SU-DHL-6 (cell line): ENCODE results near the gene PRKD2.

Source experiments
- EZH2phosphoT487 ChIP-seq: fragments of 200-600 bp; sonication (generic), shearing (Covaris generic); conservative IDR thresholded peaks from 2 replicates; pipeline ENCODE4 v1.6.1; 2018; ENCODE audit warnings: mild to moderate bottlenecking, antibody characterized with exemption, low read length, moderate library complexity, mixed read lengths
- TF ChIP-seq, protein P1 (sequence below): fragments of 200-600 bp; sonication (generic); IDR thresholded peaks from one replicate; pipeline ENCODE4 v1.5.1; 2017; ENCODE audit warnings: antibody characterized with exemption, mild to moderate bottlenecking, low read length, moderate library complexity; ENCODE audit not compliant: insufficient read depth, poor library complexity, severe bottlenecking

DNA sequence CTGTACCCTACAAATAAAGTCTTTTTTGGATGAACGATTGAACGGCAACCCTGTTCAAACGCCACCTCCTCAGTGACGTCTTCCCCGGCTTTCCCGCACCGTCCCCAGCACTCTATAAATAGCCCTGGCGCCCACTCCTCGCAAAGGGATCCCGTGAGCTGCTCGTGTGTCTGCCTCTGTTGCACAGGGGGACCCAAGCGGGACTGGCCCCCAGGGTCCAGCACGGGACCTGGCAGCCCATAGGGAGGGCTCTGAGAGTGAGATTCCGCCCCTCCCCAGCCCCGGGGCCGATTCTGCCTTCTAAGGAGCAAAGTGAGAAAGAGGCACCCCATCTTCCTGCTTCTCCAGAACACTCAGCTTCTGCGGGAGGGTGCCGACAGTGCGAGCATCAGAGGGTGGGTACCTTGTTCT lies 20.9 kb upstream of the PRKD2 start:
- TF ChIP-seq, protein P1, sequence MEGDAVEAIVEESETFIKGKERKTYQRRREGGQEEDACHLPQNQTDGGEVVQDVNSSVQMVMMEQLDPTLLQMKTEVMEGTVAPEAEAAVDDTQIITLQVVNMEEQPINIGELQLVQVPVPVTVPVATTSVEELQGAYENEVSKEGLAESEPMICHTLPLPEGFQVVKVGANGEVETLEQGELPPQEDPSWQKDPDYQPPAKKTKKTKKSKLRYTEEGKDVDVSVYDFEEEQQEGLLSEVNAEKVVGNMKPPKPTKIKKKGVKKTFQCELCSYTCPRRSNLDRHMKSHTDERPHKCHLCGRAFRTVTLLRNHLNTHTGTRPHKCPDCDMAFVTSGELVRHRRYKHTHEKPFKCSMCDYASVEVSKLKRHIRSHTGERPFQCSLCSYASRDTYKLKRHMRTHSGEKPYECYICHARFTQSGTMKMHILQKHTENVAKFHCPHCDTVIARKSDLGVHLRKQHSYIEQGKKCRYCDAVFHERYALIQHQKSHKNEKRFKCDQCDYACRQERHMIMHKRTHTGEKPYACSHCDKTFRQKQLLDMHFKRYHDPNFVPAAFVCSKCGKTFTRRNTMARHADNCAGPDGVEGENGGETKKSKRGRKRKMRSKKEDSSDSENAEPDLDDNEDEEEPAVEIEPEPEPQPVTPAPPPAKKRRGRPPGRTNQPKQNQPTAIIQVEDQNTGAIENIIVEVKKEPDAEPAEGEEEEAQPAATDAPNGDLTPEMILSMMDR = no peak
- TF ChIP-seq EZH2phosphoT487 = no peak
